DOHH2 (cell line): ENCODE results near the gene SOCS6.

Experiments used
- H3F3A ChIP-seq: fragments of 200-600 bp; sonication (generic), shearing (Covaris generic); 2 replicates; pipeline ENCODE4 v1.6.0; 2016; ENCODE audit warnings: antibody characterized with exemption, mild to moderate bottlenecking; ENCODE audit not compliant: control insufficient read depth, insufficient read depth
- H3K27ac ChIP-seq: fragments of 200-600 bp; sonication (generic); 2 replicates; pipeline ENCODE4 v1.5.1; 2014; ENCODE audit warnings: low read depth, mild to moderate bottlenecking, low read length, moderate library complexity
- H3K27me3 ChIP-seq: fragments of 200-600 bp; sonication (generic); 2 replicates; pipeline ENCODE4 v1.6.1; 2014; ENCODE audit warnings: mild to moderate bottlenecking, low read length, mixed read lengths; ENCODE audit not compliant: control insufficient read depth
- H3K36me3 ChIP-seq: fragments of 200-600 bp; sonication (generic); 2 replicates; pipeline ENCODE4 v1.6.1; 2014; ENCODE audit warnings: mild to moderate bottlenecking, low read length, moderate library complexity, mixed read lengths; ENCODE audit not compliant: control insufficient read depth
- H3K4me1 ChIP-seq: fragments of 200-600 bp; sonication (generic); 2 replicates; pipeline ENCODE4 v1.6.1; 2014; ENCODE audit warnings: mild to moderate bottlenecking, low read length, mixed read lengths; ENCODE audit not compliant: control insufficient read depth
- H3K4me2 ChIP-seq: fragments of 200-600 bp; sonication (generic); 2 replicates; pipeline ENCODE4 v1.6.0; 2014; ENCODE audit warnings: mild to moderate bottlenecking, low read length, moderate library complexity
- H3K4me3 ChIP-seq: fragments of 200-600 bp; sonication (generic); 2 replicates; pipeline ENCODE4 v1.5.1; 2014; ENCODE audit warnings: mild to moderate bottlenecking, low read length, mixed read lengths
- H3K79me2 ChIP-seq: fragments of 200-600 bp; sonication (generic); 2 replicates; pipeline ENCODE4 v1.6.1; 2014; ENCODE audit warnings: mild to moderate bottlenecking, low read length, mixed read lengths; ENCODE audit not compliant: control insufficient read depth
- H3K9me2 ChIP-seq: fragments of 200-600 bp; sonication (generic); replicated peaks from 2 replicates; pipeline ENCODE4 v1.6.1; 2014; ENCODE audit warnings: mild to moderate bottlenecking, low read length, mixed read lengths; ENCODE audit not compliant: control insufficient read depth
- H3K9me3 ChIP-seq: fragments of 200-600 bp; sonication (generic); 2 replicates; pipeline ENCODE4 v1.6.1; 2014; ENCODE audit warnings: antibody characterized with exemption, low read length, mixed read lengths; ENCODE audit not compliant: control insufficient read depth, insufficient read depth
- H4K20me1 ChIP-seq: fragments of 200-600 bp; sonication (generic); 2 replicates; pipeline ENCODE4 v1.6.0; 2014; ENCODE audit warnings: low read depth, mild to moderate bottlenecking, antibody characterized with exemption, low read length, moderate library complexity; ENCODE audit not compliant: control insufficient read depth, insufficient read depth
- EZH2phosphoT487 ChIP-seq: fragments of 200-600 bp; sonication (generic); IDR thresholded peaks from 2 replicates; pipeline ENCODE4 v1.6.1; 2017; ENCODE audit warnings: borderline replicate concordance, mild to moderate bottlenecking, antibody characterized with exemption, low read length, moderate library complexity, mixed read lengths
- TF ChIP-seq, protein P1 (sequence below): fragments of 200-600 bp; sonication (generic); IDR thresholded peaks from one replicate; pipeline ENCODE4 v1.5.1; 2014; ENCODE audit warnings: antibody characterized with exemption, mild to moderate bottlenecking, low read depth, low read length; ENCODE audit not compliant: poor library complexity, severe bottlenecking

Gene SOCS6

GRCh38 chr18:70349316-70349715, 60.5 kb downstream of the SOCS6 start:
- H3K4me3 ChIP-seq: no peak overlapping the region
- H3K9me3 ChIP-seq: no peaks in the 10 kb centered on the region
- no peaks in the 10 kb centered on the region for H3K79me2 ChIP-seq
- no peak overlapping the region for H3K27ac ChIP-seq
- H3K4me2 ChIP-seq: no peak overlapping the region
- no peaks in the 10 kb centered on the region for H3K9me2 ChIP-seq
- no peaks in the 10 kb centered on the region for H3K36me3 ChIP-seq
- H4K20me1 ChIP-seq: no peaks in the 10 kb centered on the region
- H3K4me1 ChIP-seq: no peaks in the 10 kb centered on the region
- no peaks in the 10 kb centered on the region for H3K27me3 ChIP-seq
- TF ChIP-seq EZH2phosphoT487: no peak
- TF ChIP-seq, protein P1, sequence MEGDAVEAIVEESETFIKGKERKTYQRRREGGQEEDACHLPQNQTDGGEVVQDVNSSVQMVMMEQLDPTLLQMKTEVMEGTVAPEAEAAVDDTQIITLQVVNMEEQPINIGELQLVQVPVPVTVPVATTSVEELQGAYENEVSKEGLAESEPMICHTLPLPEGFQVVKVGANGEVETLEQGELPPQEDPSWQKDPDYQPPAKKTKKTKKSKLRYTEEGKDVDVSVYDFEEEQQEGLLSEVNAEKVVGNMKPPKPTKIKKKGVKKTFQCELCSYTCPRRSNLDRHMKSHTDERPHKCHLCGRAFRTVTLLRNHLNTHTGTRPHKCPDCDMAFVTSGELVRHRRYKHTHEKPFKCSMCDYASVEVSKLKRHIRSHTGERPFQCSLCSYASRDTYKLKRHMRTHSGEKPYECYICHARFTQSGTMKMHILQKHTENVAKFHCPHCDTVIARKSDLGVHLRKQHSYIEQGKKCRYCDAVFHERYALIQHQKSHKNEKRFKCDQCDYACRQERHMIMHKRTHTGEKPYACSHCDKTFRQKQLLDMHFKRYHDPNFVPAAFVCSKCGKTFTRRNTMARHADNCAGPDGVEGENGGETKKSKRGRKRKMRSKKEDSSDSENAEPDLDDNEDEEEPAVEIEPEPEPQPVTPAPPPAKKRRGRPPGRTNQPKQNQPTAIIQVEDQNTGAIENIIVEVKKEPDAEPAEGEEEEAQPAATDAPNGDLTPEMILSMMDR: no peak
- H3F3A ChIP-seq: no peaks in the 10 kb centered on the region

DNA sequence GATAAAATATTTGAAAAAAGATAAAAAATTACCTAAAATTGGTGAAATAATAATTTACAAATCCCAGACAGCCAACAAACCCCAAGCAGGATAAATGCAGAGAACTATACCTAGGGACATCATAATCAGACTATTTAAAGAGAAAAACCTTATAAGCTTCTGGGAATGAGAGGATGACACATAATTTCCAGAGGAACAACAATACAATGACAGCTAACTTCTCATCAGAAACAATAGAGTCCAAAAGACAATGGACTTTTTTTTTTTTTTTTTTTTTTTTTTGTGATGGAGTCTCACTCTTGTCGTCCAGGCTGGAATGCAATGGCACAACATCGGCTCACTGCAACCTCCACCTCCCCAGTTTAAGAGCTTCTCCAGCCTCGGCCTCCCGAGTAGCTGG, 65.2 kb downstream of the SOCS6 start:
- Histone ChIP-seq H3K27me3 (no peaks in the 10 kb centered on the region), H3K36me3 (no peaks in the 10 kb centered on the region), H3K9me3 (no peaks in the 10 kb centered on the region; the same call in 1 of the 2 replicates), H4K20me1 (no peaks in the 10 kb centered on the region), H3K4me3 (no peak overlapping the region), H3F3A (no peaks in the 10 kb centered on the region), H3K27ac (no peak overlapping the region), H3K79me2 (no peaks in the 10 kb centered on the region), H3K4me1 (no peaks in the 10 kb centered on the region), H3K4me2 (no peak overlapping the region), H3K9me2 (no peaks in the 10 kb centered on the region)
- TF ChIP-seq, protein P1: no peak

- Histone ChIP-seq H3K9me2 (no peaks in the 10 kb centered on the region), H3F3A (no peaks in the 10 kb centered on the region), H3K4me3 (no peak overlapping the region), H3K36me3 (no peaks in the 10 kb centered on the region), H3K9me3 (no peaks in the 10 kb centered on the region; the same call in 1 of the 2 replicates), H3K4me1 (no peaks in the 10 kb centered on the region), H3K4me2 (no peak overlapping the region), H3K27me3 (no peaks in the 10 kb centered on the region), H4K20me1 (no peaks in the 10 kb centered on the region), H3K27ac (no peak overlapping the region), H3K79me2 (no peaks in the 10 kb centered on the region)
- TF ChIP-seq EZH2phosphoT487: no peak
- TF ChIP-seq, protein P1: no peak
Measured at GRCh38 chr18:70354771-70355170, 65.9 kb downstream of the SOCS6 start.
